HepG2 (cell line): ENCODE data around the gene PRKCZ. TPM values are rescaled to one million over a fixed set of nuclear protein-coding genes. Genes with fewer than 3 reads are reported as not detected.
A peak's percentile ranks its signal among the peaks of the same experiment; 100 is the strongest.

Experiments
- ATAC-seq: fragments of 200-7000 bp; cut with Tn5 transposase; 3 replicates; pipeline ENCODE4 v1.9.1; 2020; ENCODE audit warnings: mild to moderate bottlenecking, moderate library complexity
- BruUV-seq: library from RNA; stranded (reverse); fragments of 400-500 nt; replicated peaks from 2 replicates; lab custom pipeline; 2021; lab: Mats Ljungman, UMichigan
- CTCF ChIA-PET: fragments of 300-600 bp; formaldehyde crosslinking; extraction: SDS; loops from one replicate; lab custom pipeline; 2021; ENCODE audit warnings: low total read pairs, inconsistent platforms, low intra/inter-chr PET ratio; lab: Yijun Ruan, JAX
- POLR2A ChIA-PET: fragments of 350-600 bp; sonication (Branson Sonifier 250); formaldehyde crosslinking; loops from one replicate; lab custom pipeline; 2020; ENCODE audit warnings: antibody characterized with exemption, inconsistent platforms; lab: Yijun Ruan, JAX
- DNase-seq: peaks from one replicate; pipeline ENCODE4 v3.0.0-alpha.2; 2015; ENCODE audit warnings: low spot score
- FAIRE-seq: peaks from 3 replicates; lab custom pipeline; 2011; peaks lifted over from hg19 to GRCh38; lab: Jason Lieb, UNC
- H2AFZ ChIP-seq: one replicate; pipeline ENCODE4 v1.6.1; 2011; ENCODE audit warnings: low read length, inconsistent platforms
- H3K27ac ChIP-seq: fragments of 300-600 bp; 3 replicates; pipeline ENCODE4 v1.8.0; 2011; ENCODE audit warnings: mixed run types, mild to moderate bottlenecking, mixed read lengths, low read length, inconsistent platforms; ENCODE audit not compliant: insufficient read depth; ENCODE audit errors: extremely low read length
- H3K27me3 ChIP-seq, 2 experiments: fragments of 200-600 bp in 1 of 2; 2 replicates in 1 of 2; 3 replicates in 1 of 2; pipeline versions ENCODE4 v1.6.0 to v1.8.0; 2011; ENCODE audit warnings: low read length in 2 of 2, mild to moderate bottlenecking in 2 of 2, moderate library complexity in 2 of 2, inconsistent platforms in 1 of 2; ENCODE audit not compliant: insufficient read depth in 2 of 2, control insufficient read depth in 1 of 2
- H3K36me3 ChIP-seq, 2 experiments: fragments of 200-600 bp in 1 of 2; replicated peaks in 1 of 2; 2 replicates in 1 of 2; 3 replicates in 1 of 2; pipeline versions ENCODE4 v1.5.1 to v1.8.0; 2011; ENCODE audit warnings: low read length in 2 of 2, inconsistent platforms in 1 of 2; ENCODE audit not compliant: insufficient read depth in 2 of 2, control insufficient read depth in 1 of 2
- H3K4me1 ChIP-seq: 2 replicates; pipeline ENCODE4 v1.5.1; 2012; ENCODE audit warnings: low read length, inconsistent platforms; ENCODE audit not compliant: insufficient read depth
- H3K4me2 ChIP-seq: 2 replicates; pipeline ENCODE4 v1.6.0; 2011; ENCODE audit warnings: low read depth, low read length, inconsistent platforms
- H3K4me3 ChIP-seq, 3 experiments: fragments of 200-600 bp in 1 of 3; sonication (generic), shearing (Covaris generic) in 1 of 3; replicated peaks in 1 of 3; 2 replicates each; pipeline ENCODE4 v1.5.1; 2011 to 2016; ENCODE audit warnings: low read length in 3 of 3, inconsistent platforms in 2 of 3, low read depth in 2 of 3, mild to moderate bottlenecking in 2 of 3, control low read depth in 1 of 3, mixed read lengths in 1 of 3; ENCODE audit not compliant: insufficient read depth in 1 of 3
- H3K79me2 ChIP-seq: one replicate; pipeline ENCODE4 v1.6.1; 2011; ENCODE audit warnings: low read length, inconsistent platforms; ENCODE audit not compliant: insufficient read depth
- H3K9ac ChIP-seq: 2 replicates; pipeline ENCODE4 v1.6.0; 2011; ENCODE audit warnings: mild to moderate bottlenecking, low read depth, low read length, inconsistent platforms; ENCODE audit not compliant: insufficient read depth
- H3K9me3 ChIP-seq: 2 replicates; pipeline ENCODE4 v1.5.1; 2012; ENCODE audit warnings: mild to moderate bottlenecking, low read length
- H4K20me1 ChIP-seq: 2 replicates; pipeline ENCODE4 v1.6.0; 2011; ENCODE audit warnings: inconsistent platforms, mild to moderate bottlenecking, low read length, moderate library complexity; ENCODE audit not compliant: insufficient read depth
- HOXA5 ChIP-seq: sonication (generic); formaldehyde crosslinking; IDR thresholded peaks from 2 replicates; pipeline ENCODE4 v1.4.0; 2020; ENCODE audit warnings: missing genetic modification reagents
- MED8 ChIP-seq: sonication (generic); formaldehyde crosslinking; IDR thresholded peaks from 2 replicates; pipeline ENCODE4 v1.8.1; 2023; ENCODE audit warnings: mild to moderate bottlenecking, missing genetic modification reagents; ENCODE audit not compliant: insufficient replicate concordance
- RBFOX2 ChIP-seq: fragments of 200-400 bp; formaldehyde crosslinking; IDR thresholded peaks from 2 replicates; pipeline ENCODE4 v1.6.1; 2017; ENCODE audit warnings: low read depth, mild to moderate bottlenecking, low read length
- TAF15 ChIP-seq: fragments of 200-400 bp; formaldehyde crosslinking; IDR thresholded peaks from one replicate; pipeline ENCODE4 v1.6.1; 2018; ENCODE audit warnings: mild to moderate bottlenecking, low read depth, low read length; ENCODE audit not compliant: poor library complexity, severe bottlenecking
- TEAD2 ChIP-seq: sonication (generic); formaldehyde crosslinking; IDR thresholded peaks from 2 replicates; pipeline ENCODE4 v1.9.0; 2021; ENCODE audit warnings: missing genetic modification reagents
- ZBTB1 ChIP-seq: sonication (generic); formaldehyde crosslinking; IDR thresholded peaks from 2 replicates; pipeline ENCODE4 v1.4.0; 2020; ENCODE audit warnings: missing genetic modification reagents, borderline replicate concordance
- ZBTB7B ChIP-seq: sonication (generic); formaldehyde crosslinking; IDR thresholded peaks from 2 replicates; pipeline ENCODE4 v1.4.0; 2020; ENCODE audit warnings: missing genetic modification reagents
- ZNF501 ChIP-seq: sonication (generic); formaldehyde crosslinking; IDR thresholded peaks from 2 replicates; pipeline ENCODE4 v1.5.1; 2020; ENCODE audit warnings: mild to moderate bottlenecking, moderate library complexity, missing genetic modification reagents
- ZNF674 ChIP-seq: sonication (generic); formaldehyde crosslinking; IDR thresholded peaks from 2 replicates; pipeline ENCODE4 v1.5.0; 2020; ENCODE audit warnings: low read depth, mild to moderate bottlenecking, missing genetic modification reagents
- ZNF780A ChIP-seq: sonication (generic); formaldehyde crosslinking; IDR thresholded peaks from 2 replicates; pipeline ENCODE4 v1.8.0; 2022; ENCODE audit warnings: mild to moderate bottlenecking, missing genetic modification reagents, moderate library complexity
- WGBS: methylation state at CpG from one replicate; pipeline ENCODE4 v1.1.6; 2017; ENCODE audit warnings: low lambda C conversion rate; 5-methylcytosine and 5-hydroxymethylcytosine counted together
- in situ Hi-C: cut with HindIII; loops from 2 replicates; pipeline ENCODE4 v1.10.0; 2017; ENCODE audit warnings: low pct_unique_long_range_greater_than_20kb; ENCODE audit not compliant: extremely low pct_ligation_motif_present
- intact Hi-C: fragments of 100-400 bp; cut with micrococcal nuclease; formaldehyde crosslinking; loops from one replicate; pipeline ENCODE4 v1.10.0; 2022; ENCODE audit not compliant: unreplicated experiment
- polyA plus RNA-seq, 8 experiments: library from polyadenylated mRNA; depleted of rRNA in 3 of 8; stranded (reverse) in 7 of 8; unstranded in 1 of 8; fragments of >200 nt; fragmentation: Illumina TruSeq in 4 of 8; extraction: Trizol in 4 of 8; gene quantifications; 2 replicates each; pipeline versions ENCODE4 v1.2.1 to v1.2.3, GENCODE V29; 2011 to 2016; ENCODE audit warnings: low read depth in 4 of 8, missing spikeins in 1 of 8, mixed read lengths in 1 of 8; ENCODE audit not compliant: insufficient read depth in 1 of 8
- total RNA-seq, 5 experiments: library from RNA; depleted of rRNA; stranded (reverse); fragments of >200 nt; fragmentation: Illumina TruSeq; extraction: Trizol; gene quantifications; 2 replicates each; pipeline ENCODE4 v1.2.3, GENCODE V29; 2016; ENCODE audit warnings: low read depth in 1 of 5
- TF ChIP-seq, protein P1 (sequence below): sonication (generic); formaldehyde crosslinking; conservative IDR thresholded peaks from 2 replicates; pipeline ENCODE4 v1.4.0; 2020; ENCODE audit warnings: mild to moderate bottlenecking, missing genetic modification reagents, moderate library complexity
- TF ChIP-seq, protein P2 (sequence below): sonication (generic); formaldehyde crosslinking; IDR thresholded peaks from 2 replicates; pipeline ENCODE4 v1.5.1; 2020; ENCODE audit warnings: missing genetic modification reagents, mild to moderate bottlenecking, borderline replicate concordance
- TF ChIP-seq, protein P3 (sequence below): sonication (generic); formaldehyde crosslinking; IDR thresholded peaks from 2 replicates; pipeline ENCODE4 v1.5.0; 2020; ENCODE audit warnings: mild to moderate bottlenecking, missing genetic modification reagents, moderate library complexity

PRKCZ gene
- total and polyA plus RNA-seq, 2 of the 13 experiments (the other 11 are each of a cell fraction or from before 2014, with no cell fraction given) = 34.7 to 85.2 TPM

GRCh38 chr1:2228694-2229036, 178.5 kb downstream of the PRKCZ start (continued):
- TF ChIP-seq, protein P1, sequence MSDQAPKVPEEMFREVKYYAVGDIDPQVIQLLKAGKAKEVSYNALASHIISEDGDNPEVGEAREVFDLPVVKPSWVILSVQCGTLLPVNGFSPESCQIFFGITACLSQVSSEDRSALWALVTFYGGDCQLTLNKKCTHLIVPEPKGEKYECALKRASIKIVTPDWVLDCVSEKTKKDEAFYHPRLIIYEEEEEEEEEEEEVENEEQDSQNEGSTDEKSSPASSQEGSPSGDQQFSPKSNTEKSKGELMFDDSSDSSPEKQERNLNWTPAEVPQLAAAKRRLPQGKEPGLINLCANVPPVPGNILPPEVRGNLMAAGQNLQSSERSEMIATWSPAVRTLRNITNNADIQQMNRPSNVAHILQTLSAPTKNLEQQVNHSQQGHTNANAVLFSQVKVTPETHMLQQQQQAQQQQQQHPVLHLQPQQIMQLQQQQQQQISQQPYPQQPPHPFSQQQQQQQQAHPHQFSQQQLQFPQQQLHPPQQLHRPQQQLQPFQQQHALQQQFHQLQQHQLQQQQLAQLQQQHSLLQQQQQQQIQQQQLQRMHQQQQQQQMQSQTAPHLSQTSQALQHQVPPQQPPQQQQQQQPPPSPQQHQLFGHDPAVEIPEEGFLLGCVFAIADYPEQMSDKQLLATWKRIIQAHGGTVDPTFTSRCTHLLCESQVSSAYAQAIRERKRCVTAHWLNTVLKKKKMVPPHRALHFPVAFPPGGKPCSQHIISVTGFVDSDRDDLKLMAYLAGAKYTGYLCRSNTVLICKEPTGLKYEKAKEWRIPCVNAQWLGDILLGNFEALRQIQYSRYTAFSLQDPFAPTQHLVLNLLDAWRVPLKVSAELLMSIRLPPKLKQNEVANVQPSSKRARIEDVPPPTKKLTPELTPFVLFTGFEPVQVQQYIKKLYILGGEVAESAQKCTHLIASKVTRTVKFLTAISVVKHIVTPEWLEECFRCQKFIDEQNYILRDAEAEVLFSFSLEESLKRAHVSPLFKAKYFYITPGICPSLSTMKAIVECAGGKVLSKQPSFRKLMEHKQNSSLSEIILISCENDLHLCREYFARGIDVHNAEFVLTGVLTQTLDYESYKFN (CRISPR knock-in tag) = no peak
- no peak for TF ChIP-seq TEAD2

- FAIRE-seq (no peak), DNase-seq (no peak), ATAC-seq (no peak)
- TF ChIP-seq, protein P2, sequence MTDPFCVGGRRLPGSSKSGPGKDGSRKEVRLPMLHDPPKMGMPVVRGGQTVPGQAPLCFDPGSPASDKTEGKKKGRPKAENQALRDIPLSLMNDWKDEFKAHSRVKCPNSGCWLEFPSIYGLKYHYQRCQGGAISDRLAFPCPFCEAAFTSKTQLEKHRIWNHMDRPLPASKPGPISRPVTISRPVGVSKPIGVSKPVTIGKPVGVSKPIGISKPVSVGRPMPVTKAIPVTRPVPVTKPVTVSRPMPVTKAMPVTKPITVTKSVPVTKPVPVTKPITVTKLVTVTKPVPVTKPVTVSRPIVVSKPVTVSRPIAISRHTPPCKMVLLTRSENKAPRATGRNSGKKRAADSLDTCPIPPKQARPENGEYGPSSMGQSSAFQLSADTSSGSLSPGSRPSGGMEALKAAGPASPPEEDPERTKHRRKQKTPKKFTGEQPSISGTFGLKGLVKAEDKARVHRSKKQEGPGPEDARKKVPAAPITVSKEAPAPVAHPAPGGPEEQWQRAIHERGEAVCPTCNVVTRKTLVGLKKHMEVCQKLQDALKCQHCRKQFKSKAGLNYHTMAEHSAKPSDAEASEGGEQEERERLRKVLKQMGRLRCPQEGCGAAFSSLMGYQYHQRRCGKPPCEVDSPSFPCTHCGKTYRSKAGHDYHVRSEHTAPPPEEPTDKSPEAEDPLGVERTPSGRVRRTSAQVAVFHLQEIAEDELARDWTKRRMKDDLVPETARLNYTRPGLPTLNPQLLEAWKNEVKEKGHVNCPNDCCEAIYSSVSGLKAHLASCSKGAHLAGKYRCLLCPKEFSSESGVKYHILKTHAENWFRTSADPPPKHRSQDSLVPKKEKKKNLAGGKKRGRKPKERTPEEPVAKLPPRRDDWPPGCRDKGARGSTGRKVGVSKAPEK (CRISPR knock-in tag) = no peak
- TF ChIP-seq, protein P3, sequence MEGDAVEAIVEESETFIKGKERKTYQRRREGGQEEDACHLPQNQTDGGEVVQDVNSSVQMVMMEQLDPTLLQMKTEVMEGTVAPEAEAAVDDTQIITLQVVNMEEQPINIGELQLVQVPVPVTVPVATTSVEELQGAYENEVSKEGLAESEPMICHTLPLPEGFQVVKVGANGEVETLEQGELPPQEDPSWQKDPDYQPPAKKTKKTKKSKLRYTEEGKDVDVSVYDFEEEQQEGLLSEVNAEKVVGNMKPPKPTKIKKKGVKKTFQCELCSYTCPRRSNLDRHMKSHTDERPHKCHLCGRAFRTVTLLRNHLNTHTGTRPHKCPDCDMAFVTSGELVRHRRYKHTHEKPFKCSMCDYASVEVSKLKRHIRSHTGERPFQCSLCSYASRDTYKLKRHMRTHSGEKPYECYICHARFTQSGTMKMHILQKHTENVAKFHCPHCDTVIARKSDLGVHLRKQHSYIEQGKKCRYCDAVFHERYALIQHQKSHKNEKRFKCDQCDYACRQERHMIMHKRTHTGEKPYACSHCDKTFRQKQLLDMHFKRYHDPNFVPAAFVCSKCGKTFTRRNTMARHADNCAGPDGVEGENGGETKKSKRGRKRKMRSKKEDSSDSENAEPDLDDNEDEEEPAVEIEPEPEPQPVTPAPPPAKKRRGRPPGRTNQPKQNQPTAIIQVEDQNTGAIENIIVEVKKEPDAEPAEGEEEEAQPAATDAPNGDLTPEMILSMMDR = peak; percentile 52
- 0 out of 2 replicates have a peak, but pooled peaks have one; percentile 12 for TF ChIP-seq ZNF780A (CRISPR knock-in tag)
- TF ChIP-seq TAF15 = no peak
- TF ChIP-seq ZBTB1 (CRISPR knock-in tag) = no peak
- TF ChIP-seq MED8 = no peak
- TF ChIP-seq HOXA5 (CRISPR knock-in tag) = 0 out of 2 replicates have a peak, but pooled peaks have one; percentile 36
- 0 out of 2 replicates have a peak, but pooled peaks have one; percentile 22 for TF ChIP-seq ZNF501
- 0 out of 2 replicates have a peak, but pooled peaks have one; percentile 36 for TF ChIP-seq ZBTB7B
- peak; percentile 63 for TF ChIP-seq RBFOX2
- TF ChIP-seq ZNF674 (CRISPR knock-in tag) = peak; percentile 40; the same call in 1 of the 2 replicates
Observed at GRCh38 chr1:2229037-2229864, 179.0 kb downstream of the PRKCZ start.

More at GRCh38 chr1:2229037-2229864, 179.0 kb downstream of the PRKCZ start:
- no peaks in the 10 kb centered on the region for H3K36me3 ChIP-seq
- peak overlapping the region; percentile 85 for H3K9ac ChIP-seq
- peaks cover 43% of the 10 kb centered on the region for H3K4me1 ChIP-seq
- intact Hi-C loops (no loop called here), in situ Hi-C loops (no loop called here)
- no peaks in the 10 kb centered on the region for H3K9me3 ChIP-seq
- H3K27ac ChIP-seq = peak overlapping the region; percentile 81
- 0% methylated on average over 4 of the region's 77 CpGs for WGBS
- peak overlapping the region; percentile 74 to 96 (median 95) for H3K4me3 ChIP-seq
- POLR2A ChIA-PET = interaction anchor here (0.5 to 9.9 kb wide), 4 partner anchors 24 to 377 kb away, joined by 3 to 178 read pairs (median 6); partner anchors contain the start of gene FAAP20
- CTCF ChIA-PET = no interaction called here
- no peak overlapping the region for H2AFZ ChIP-seq
- BruUV-seq = no TSS peak
- H3K79me2 ChIP-seq = peaks cover 56% of the 10 kb centered on the region
- H4K20me1 ChIP-seq = peaks cover 55% of the 10 kb centered on the region
- H3K4me2 ChIP-seq = peak overlapping the region; percentile 95
- no peaks in the 10 kb centered on the region; a peak in 1 of 5 replicates for H3K27me3 ChIP-seq
